Measurements from ENCODE around the gene RNF207.

GRCh38 chr1:6269720-6270400 lies 63.9 kb downstream of the RNF207 start:
- TF ChIP-seq KDM1A (IDR thresholded peaks at IDR 0.05; ENCODE audit: borderline replicate concordance, low read length) (no peak), POLR2AphosphoS5 (IDR thresholded peaks at IDR 0.05; ENCODE audit: low read depth, low read length) (no peak), RAD21 (IDR thresholded peaks at IDR 0.05 in 1 of 2, conservative IDR thresholded peaks at IDR 0.05 in 1 of 2; ENCODE audit: low read depth in 2 of 2, low read length in 2 of 2) (no peak), SIX5 (IDR thresholded peaks at IDR 0.05; ENCODE audit: low read depth, low read length) (no peak), CTCF (IDR thresholded peaks at IDR 0.05; ENCODE audit: control extremely low read depth in 1 of 3, insufficient read depth in 1 of 3, low read depth in 1 of 3, low read length in 3 of 3) (no peak), POLR2A (IDR thresholded peaks at IDR 0.05; ENCODE audit: control extremely low read depth in 1 of 2, low read depth in 2 of 2, low read length in 2 of 2) (no peak), CHD2 (IDR thresholded peaks at IDR 0.05; ENCODE audit: low read length) (no peak), MAFK (IDR thresholded peaks at IDR 0.05; ENCODE audit: low read depth, low read length) (no peak), CEBPB (IDR thresholded peaks at IDR 0.05; ENCODE audit: low read depth, low read length) (no peak), BCL11A (IDR thresholded peaks at IDR 0.05; ENCODE audit: low read depth in 2 of 2, low read length in 2 of 2) (no peak)
